ENCODE data around the gene PRPF4.

- TF ChIP-seq CTCF (IDR thresholded peaks at IDR 0.05) (no peak), EP300 (IDR thresholded peaks at IDR 0.05) (no peak)
These were observed 48.0 kb upstream of the PRPF4 start for GRCh38 chr9:113227436-113227835.

Measured in tibial nerve (tissue), 4 donors.